HG02981 (cell line): ENCODE results near the gene GPRIN1.
A peak's percentile ranks its signal among the peaks of the same experiment; 100 is the strongest.

Experiments used
- ATAC-seq: cut with Tn5 transposase; IDR thresholded peaks from one replicate; pipeline ENCODE4 v1.9.1; 2021; ENCODE audit warnings: mild to moderate bottlenecking, moderate library complexity; ENCODE audit not compliant: unreplicated experiment

The GPRIN1 gene

DNA sequence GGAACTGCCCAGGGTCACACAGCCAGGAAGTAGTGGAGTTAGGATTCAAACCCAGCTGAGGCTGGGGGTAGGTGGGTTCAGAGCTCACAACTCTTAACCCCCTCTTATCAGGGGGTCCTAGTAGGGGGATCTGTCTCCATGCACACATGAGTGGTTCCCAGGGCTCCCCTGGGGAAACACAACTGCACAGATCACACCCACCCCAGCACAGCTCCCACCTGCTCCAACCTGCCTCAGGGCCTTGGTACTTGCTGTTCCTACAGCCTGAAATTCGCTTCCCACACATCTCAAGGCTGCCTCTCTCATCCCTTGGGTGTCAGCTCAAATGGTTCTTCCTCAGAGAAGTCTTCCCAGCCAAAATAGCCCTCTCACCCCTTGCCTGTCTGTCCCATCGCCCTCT is 15.6 kb upstream of the GPRIN1 start:
- ATAC-seq = no peak

DNA sequence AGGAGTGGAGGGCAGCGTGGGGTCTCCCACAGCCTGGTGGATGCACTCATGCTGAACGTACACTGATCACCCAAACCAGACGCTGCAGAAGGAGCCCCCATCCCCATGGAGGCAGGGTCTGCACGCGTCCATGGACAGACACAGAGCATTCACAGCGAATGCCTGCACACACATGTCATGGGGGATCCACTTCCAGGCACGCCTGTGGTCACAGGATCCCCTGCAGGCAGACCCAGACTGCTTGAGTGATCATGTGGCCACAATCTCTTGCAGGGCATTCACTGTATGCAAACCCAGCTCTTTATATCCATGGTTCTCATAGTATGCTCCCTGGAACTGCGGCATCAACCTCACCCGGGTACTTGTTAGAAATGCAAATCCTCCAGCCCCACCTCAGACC is 15.0 kb upstream of the GPRIN1 start:
- ATAC-seq = no peak

DNA sequence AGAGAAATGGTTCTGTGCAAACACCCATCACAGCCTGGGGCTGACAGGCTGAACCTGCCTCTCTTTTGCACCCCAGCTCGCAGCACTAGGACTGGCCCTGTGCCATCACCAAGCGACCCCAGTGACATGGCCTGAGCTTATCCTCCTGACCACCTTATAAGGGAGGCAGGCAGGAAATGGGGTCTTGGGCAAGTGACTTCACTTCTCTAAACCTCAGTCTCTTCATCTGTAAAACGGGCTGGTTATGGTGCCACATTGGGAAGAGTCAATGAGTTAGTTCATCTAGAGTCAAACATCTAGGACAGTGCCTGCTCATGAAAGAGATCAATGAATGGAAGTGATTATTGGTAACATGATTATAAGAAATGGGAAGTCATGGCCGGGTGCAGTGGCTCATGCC is 14.2 kb upstream of the GPRIN1 start:
- no peak for ATAC-seq

DNA sequence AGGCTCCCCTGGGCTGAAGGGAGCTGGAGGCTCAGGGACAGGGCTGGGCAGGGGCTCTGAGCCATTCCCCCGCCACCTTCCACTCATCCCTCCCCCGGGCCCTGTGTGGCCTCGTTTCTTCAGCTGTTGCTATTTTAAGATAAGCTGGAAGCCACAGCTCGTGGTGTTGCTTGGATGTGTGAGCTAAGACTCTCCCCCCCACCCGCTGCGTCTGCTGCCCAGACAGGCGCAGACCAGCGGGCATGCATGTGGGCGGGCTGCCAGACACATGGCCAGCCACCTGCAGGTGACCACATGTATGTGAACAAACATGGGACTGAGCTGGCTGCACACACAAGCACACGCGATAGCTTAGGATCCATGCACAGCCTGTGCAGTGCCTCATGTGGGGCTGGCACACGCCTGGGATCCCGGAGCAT is 11.7 kb upstream of the GPRIN1 start:
- ATAC-seq = no peak

DNA sequence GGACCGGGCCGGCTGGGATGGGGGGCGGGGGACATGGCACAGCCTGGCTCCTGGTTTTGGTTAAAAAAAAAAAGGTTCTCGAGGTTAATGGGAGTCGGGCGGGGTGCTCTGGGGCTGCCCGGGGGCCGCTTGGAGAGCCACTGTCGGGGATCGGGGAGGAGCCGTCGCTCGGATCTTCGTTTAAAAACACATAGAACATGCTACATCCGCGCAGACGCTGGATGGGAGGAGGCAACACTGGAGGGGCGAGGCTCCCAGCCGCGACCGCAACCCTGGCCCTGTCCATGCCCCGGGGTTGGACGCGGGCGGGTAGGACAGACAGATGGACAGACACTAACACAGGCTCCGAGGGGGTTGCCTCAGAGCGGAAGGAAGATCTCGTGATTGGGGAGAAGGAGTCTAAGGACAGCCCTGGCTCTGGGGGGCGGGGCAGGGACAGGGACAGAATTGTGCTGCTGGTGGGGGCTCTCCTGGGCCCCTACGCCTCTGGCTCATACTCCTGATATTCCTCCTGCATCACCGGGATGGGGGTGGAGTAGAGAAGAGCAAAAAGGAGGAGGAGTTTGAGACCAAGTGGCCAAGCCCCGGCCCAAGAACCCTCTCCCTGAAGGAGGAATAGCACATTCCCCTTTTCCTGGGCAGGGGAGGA is 10.5 kb upstream of the GPRIN1 start:
- ATAC-seq = no peak

DNA sequence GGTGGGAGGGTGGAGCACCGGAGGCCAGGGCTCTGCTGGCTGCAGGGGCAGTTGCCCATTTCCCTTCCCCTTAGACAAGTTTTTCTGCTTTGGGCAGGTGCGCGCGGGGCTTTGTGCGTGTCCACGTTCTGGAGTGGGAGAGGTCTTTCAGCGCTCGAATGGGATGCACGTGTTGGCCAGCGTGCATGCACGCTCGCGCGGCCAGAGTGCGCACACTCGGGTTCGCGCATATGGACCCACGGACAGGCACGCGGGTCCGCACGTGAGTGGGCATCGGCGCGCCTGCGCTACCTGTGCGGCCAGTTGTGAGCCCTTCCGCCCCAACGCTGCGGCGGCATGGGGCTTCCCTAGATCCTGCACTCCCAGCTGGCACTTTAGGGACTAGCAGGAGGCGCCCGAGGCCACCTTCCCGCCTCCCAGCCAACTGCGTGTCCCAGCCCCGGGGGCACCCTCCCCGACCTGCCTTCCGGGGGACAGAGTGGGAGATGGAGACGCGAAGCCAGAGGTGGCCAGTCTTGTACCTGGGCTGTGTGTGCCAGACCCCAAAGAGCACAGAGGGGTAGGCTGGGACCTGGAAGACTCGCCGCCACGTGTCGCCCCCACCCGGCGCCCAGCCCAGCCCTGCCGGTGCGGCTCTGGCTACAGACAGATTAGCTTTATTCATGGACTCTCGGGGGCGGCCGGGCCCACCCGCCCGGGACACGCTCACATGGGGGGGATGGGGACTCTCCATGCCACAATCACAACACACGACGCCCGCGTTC is 9.8 kb upstream of the GPRIN1 start:
- ATAC-seq = no peak

DNA sequence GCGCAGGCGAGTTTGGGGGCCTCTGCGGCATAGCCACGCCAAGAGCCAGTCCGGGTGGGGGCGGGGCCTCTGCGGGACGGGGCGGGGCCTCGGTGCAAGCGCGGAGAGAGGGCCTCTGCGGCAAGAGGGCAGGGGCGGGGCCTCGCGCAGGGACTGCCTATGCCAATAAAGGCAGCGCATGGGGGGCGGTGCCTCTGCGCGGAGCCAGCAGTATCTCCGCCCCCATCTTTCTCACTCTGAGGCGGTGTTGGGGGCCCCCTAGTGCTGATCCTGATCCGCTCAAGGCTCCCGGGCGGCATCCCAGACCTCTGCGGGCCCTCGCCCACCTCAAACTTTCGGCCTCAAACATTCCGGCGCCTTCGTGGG is 9.2 kb upstream of the GPRIN1 start:
- ATAC-seq = peak; percentile 88

DNA sequence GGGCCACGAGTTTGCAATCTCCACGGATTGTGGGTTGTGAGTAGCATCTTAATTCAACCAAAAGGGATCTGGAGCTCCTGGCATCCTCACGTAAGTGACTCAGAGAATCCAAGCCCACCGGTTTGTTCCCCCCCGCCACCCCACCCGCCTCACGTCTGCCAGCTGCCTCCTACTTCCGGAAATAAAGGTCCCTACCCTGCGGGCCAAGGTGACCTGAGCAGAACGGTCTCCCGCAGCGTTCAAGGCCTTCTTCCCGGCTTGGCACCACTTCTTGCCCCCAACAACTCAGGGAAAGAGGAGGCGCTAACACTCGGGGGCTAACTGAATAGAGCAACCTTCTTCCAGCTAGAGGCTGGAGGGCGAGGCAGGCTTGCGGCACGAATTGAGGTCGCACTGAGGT is 8.8 kb upstream of the GPRIN1 start:
- no peak for ATAC-seq

DNA sequence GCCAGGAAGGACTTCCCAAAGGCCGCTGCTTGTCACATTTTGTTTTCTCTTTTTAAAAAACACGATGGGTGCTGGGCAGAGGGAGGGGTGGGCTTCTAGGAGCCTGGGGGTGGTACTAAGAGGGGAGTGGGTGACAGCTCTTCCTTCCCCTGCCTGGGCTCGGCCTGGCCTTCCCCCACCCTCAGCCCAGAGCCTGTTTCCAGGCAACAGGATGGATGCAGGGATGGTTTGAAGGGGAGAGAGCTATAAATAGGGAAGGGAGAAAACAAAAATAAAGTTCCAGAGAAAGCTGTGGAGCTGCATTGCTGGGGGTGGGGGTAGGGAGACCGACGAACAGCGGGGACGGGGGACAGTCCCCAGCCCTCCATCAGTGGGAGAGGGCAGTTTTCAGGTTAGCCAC is 6.6 kb upstream of the GPRIN1 start:
- ATAC-seq = no peak

DNA sequence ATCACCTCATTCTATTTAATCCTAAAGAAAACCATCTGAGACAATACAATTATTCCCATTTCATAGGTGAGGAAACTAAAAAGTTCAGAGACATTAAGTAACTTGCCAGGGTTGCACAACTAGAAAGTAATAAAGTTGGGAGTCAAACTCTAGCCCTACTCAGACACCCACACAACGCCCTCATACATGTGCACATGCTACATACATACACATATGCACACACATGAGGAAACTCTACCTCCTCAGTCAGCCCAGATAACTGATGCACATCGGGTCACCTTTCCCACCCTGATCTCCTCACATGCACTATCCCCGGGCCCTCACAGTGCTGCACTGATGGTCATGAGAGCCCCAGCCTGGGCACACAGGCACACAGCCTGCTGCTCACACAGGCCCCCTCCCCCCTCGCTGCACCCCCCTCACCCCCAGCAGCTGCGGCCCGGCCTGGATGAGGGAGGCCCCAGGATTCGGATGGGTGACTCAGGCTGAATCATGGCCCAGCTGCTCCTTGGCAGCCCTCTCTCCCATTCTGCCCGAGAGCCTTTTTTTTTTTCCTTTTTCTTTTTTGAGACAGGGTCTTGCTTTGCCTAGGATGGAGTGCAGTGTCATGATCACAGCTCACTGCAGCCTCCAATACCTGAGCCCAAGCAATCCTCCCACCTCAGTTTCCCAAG is 5.0 kb upstream of the GPRIN1 start:
- no peak for ATAC-seq

DNA sequence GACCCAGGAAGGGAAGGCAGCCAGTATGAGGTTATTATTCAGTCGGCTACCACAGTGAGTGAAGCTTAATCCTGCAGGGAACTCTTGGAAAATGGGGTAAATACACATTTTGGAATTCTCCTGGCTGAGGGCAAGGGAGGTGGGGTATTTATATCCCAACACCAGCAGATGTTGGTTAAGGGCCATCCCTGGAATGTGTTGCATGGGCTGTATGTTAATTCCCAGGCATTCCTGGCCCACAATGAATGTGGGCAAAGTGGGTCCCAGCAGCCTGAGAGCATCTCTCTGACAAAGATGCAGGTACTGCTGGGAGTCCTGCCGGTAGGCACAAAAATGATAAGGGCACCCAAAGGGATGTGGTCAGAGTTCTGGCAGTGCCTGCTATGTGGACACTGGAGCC is 2.9 kb upstream of the GPRIN1 start:
- no peak for ATAC-seq

DNA sequence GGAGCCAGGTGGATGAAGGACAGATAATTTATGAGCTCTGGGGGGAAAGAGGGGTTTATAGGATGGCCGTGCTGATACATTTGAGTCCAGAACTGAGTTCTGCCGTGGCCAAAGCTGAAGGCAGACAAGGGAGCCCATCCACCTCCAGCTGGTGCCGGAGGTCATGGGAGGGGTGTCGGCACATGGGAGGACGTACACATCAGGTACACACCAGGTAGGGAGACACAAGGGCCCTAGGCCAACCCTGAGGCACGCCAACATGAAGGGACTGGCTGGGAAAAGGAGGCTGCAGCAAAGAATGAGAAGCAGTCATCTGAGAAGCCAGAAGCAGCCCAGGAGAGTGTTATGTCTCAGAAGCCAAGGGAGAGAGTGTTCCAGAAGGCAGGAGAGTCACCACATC is 2.1 kb upstream of the GPRIN1 start:
- ATAC-seq = no peak

DNA sequence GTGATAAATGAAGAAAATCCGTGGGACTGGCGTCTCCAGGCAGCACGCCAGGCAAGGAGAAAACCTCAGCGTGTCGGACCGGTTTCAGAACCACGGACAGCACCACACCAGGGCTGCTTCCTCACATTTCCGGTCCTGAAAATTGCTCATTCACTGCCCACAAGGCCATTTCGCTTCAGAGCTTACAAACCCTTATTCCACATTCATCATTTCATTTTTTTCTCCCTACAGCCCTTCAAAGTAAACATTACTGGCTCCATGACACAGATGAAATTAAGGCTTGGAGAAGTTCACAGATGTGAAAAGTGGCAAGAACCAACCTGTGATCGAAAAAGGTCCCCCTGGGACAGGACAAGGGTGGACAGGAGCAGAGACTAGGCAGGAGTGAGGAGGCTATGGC is 1.5 kb upstream of the GPRIN1 start:
- ATAC-seq = no peak

DNA sequence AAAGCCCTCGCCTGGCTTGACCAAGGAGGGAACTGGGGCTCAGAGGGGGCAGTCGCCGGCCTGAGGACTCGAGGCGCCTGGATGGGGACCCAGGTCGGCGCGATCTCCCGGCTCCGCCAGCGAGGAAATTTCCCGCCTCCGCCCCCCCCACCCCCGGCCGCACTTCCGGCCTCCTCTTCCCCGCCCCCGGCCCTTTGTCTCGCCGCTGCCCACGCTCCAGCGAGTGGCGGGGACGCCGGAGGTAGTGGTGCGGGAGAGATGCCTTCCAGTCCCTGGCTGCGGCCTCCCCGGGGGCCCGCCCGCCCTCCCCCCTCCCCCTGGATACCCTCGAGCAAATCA is 448 bp upstream of the GPRIN1 start:
- no peak for ATAC-seq

DNA sequence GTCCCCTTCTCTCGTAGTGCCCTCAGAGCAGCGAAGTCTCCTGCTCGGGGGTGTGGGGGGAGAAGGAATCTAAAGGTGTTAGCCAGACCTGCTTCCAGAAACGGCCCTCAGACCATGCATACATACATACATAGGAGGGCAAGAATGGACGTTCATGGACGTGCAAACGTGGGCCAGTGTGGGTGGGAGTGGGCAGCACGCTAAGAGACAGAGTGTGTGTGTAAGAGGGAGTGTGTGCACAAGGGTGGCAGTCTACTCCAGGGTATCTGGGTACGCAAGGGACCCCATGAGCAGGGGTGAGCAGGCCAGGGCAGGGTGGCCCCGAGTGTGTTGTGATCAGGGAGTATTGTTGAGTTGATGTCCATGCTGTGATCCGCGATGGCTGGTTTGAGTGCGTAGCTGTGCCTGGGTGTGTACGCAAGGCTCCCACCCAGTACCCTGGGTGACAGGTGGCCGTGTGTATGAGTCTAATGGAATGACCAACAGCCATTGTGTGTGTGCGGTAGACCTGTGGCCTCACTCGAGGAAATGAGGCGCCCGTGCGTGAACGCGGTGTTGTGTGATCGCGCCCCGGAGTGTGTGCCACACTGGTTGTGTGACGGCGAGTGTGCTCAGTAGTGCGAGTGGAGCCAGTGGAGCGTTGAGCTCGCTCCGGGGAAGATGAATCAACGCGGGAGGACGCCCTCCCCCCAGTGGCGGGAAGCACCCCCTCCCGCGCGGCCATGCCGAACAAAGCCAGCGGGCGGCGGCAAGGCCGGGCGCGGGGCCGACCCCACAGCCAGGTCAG is 826 bp downstream of the GPRIN1 start:
- peak; percentile 24 for ATAC-seq

DNA sequence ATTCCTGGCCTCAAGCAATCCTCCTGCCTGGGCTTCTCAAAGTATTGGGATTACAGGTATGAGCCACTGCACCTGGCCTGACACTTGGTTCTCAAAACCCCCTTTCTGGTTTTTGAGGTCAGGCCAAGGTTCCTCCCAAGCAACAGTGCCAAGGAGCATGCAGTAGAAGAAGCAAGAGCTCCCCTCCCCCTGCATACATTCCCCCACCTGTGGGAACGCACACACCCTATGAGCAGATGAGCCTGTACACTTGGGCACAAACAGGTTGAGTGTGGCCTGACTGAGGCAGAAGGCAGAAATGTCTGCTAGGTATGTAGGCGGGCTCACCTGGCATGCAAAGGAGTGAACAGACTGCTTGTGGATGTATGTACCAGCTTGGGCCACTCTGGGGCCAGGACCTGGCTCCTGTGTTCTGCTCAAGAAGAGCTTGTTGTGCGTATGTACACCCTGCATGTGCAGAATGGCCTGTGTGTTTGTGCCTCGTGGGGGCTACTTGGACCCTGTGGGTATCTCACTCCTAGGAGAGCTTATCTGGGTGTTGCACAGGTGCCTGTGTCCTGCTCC is 1.7 kb downstream of the GPRIN1 start:
- no peak for ATAC-seq

DNA sequence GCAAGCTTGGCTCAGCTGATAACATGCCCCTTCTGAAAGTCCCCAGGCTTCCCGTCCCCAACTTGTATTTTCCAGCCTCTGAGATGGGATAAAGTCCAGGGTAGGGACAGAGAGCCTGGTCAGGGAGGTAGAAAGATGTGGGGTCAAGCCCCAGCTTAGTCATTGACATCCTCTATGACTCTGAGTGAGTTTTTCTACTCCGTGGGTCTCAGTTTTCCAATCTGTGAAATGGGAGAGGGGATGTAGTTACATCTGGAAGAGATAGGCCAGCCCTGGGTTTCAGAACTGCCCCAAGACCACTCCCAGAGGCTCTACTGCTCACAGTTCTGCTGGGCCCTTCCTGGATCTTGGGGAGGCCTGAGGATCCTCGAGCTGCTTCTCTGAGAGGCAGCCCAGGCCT is 3.1 kb downstream of the GPRIN1 start:
- ATAC-seq = no peak

DNA sequence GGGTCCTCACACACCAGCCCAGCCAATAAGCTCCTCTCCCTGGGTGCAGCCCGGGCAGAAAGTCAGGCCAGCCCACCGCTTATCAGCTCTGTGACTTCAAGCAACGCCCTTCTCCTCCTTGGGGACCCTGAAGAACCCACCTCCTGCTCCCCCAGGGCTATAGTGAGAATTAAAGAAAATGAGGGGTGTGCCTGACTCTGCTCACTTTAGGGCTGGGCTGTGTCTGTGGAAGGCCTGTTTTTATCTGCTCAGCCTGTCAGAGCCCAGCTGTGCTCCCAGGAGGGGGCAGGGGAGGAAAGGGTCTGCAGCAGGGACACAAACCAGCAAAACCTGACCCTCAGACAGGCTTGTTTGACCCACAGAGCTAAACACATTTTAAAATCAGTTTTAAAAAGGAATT is 3.9 kb downstream of the GPRIN1 start:
- no peak for ATAC-seq

DNA sequence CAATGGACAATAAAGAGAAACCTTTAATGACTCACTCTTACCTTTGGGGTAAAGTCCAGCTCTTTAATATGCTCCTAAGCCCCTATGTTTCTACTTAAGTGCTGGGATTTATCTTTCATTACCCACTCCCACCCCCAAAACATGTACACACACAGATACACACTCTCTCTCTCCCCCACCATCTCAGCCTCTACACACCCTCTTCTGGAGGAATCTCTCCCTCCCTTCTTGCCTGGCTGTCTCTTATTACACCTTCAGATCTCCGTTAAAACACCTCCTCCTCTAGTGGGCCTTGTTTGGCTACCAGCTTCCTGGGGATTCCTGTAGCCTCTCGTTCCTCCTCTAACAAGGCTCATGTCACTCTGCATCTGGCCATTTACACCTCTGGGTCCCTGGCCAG is 6.9 kb downstream of the GPRIN1 start:
- ATAC-seq = no peak

DNA sequence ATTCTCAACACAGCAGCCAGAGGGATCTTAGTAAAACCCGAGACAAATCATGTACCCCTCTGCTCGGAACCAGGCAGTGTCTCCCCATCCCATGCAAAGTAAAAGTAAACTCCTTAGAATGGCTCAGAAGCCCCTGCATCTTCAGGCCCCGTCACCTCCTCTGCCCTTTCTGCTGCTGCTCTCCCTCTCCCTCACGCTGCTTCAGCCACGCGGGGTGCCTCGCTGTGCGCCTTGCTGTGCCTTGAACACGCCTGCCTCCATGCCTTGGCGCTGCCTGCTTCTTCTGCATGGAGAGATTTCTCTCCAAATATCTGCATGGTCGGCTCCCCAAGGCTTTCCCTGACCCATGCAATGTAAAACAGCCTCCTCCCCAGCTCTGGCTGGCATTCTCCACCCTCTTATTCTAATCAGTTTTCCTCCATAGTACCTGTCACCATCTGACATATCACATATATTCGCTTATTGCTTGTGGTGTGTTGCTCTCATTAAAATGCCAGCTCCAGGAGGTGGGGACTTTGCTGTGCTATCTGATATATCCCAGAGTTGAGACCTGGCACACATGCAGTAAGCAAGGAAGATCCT is 8.0 kb downstream of the GPRIN1 start:
- no peak for ATAC-seq
